ENCODE measurements around the gene VPS35.

GRCh38 chr16:46649588-46650253 lies 39.3 kb downstream of the VPS35 start:
- TF ChIP-seq POLR2A (IDR thresholded peaks at IDR 0.05) (no peak), CTCF (IDR thresholded peaks at IDR 0.05) (no peak), EP300 (IDR thresholded peaks at IDR 0.05) (no peak)

All from upper lobe of left lung (tissue), 4 donors.